ENCODE measurements around the gene VEZF1. TPM values are rescaled to one million over a fixed set of nuclear protein-coding genes. Genes with fewer than 3 reads are reported as not detected.
A peak's percentile ranks its signal among the peaks of the same experiment; 100 is the strongest.

The VEZF1 gene
- total and polyA plus RNA-seq, 2 of the 8 experiments (the other 6 are each of a cell fraction or from before 2014, with no cell fraction given) = 28.9 to 61.9 TPM

DNA sequence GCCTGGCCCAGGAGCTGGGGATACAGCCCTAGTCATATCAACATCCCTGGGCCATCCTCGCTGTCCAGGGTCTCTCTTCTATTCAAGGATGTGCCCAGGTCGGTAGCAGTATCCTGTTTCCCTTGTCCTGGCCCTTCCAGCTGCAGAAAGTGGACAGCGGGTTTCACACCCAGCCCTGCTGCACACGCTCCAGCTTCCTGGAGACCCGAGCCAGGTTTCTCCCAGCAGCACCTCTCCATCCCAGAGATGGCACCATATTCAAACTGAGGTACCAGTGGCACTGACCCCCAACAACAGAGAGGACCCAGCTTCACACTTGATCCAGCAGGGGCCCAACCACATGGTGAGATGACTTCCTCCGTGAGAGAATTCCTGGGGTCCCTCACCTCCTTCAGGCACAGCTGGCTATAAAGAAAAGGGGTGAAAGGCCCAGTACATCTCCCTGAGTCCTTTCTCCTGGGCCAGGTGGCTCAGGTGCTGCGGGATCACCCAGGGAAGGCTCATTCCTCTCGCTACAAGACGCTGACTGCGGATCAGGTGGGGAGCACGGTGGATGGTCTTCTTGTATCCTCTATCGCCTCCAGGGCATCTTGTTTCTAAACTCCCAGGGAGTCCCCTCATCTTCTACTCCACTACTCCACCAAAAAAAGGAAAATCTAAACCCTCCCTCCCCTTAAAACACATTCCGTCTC lies 34.2 kb downstream of the VEZF1 start:
- Histone ChIP-seq H3K27me3 (replicated peaks in 1 of 4; ENCODE audit: control insufficient read depth in 3 of 4, extremely low read depth in 1 of 4, insufficient read depth in 3 of 4, low read length in 3 of 4) (peaks cover 0 to 30% (median 20%) of the 10 kb centered on the region in 4 experiments; a peak in 6 of 7 replicates), H2BK15ac (ENCODE audit: low read length) (peak overlapping the region; percentile 98; the same call in 1 of the 2 replicates), H2AK5ac (ENCODE audit: low read depth, low read length) (peak overlapping the region; percentile 82), H3K23ac (ENCODE audit: insufficient read length) (no peak overlapping the region), H3K36me3 (ENCODE audit: control insufficient read depth in 2 of 4, insufficient read depth in 4 of 4, low read length in 3 of 4) (no peaks in the 10 kb centered on the region), H2BK5ac (ENCODE audit: low read depth, low read length) (peak overlapping the region; percentile 78; the same call in 1 of the 2 replicates), H3K4me3 (ENCODE audit: extremely low read depth in 1 of 4, insufficient read depth in 2 of 4, low read depth in 3 of 4, low read length in 4 of 4) (peak overlapping the region; percentile 32 to 86 (median 44); a peak in 6 of 8 replicates), H3K4me1 (replicated peaks in 1 of 4; ENCODE audit: control insufficient read depth in 3 of 4, insufficient read depth in 4 of 4, low read length in 3 of 4) (peaks cover 12 to 23% (median 14%) of the 10 kb centered on the region in 4 experiments), H2BK12ac (ENCODE audit: low read depth, low read length) (peak overlapping the region; percentile 90; the same call in 1 of the 2 replicates), H3K4me2 (ENCODE audit: insufficient read depth in 1 of 2, low read depth in 2 of 2, low read length in 2 of 2) (peak overlapping the region; percentile 69 to 80), H3K27ac (ENCODE audit: low read depth, low read length) (no peak overlapping the region), H3K79me2 (ENCODE audit: control insufficient read depth in 1 of 2, insufficient read depth in 2 of 2, low read length in 2 of 2) (no peaks in the 10 kb centered on the region), H3K23me2 (ENCODE audit: low read depth, low read length) (peaks cover 8% of the 10 kb centered on the region; the same call in 1 of the 2 replicates), H2AFZ (ENCODE audit: low read length) (no peak overlapping the region), H4K20me1 (replicated peaks in 1 of 2; ENCODE audit: control insufficient read depth in 1 of 2, insufficient read depth in 2 of 2, low read length in 2 of 2) (no peaks in the 10 kb centered on the region), H3K18ac (ENCODE audit: extremely low read depth, low read length) (peak overlapping the region; percentile 68), H4K91ac (replicated peaks; ENCODE audit: insufficient read length, low read length) (peak overlapping the region; percentile 66), H3K9me3 (ENCODE audit: insufficient read depth in 2 of 2, low read depth in 1 of 2, low read length in 1 of 2) (no peaks in the 10 kb centered on the region), H3K14ac (ENCODE audit: insufficient read length) (no peak overlapping the region), H3K79me1 (ENCODE audit: low read depth, low read length) (no peaks in the 10 kb centered on the region), H4K8ac (ENCODE audit: extremely low read depth, insufficient read depth, low read length) (no peak overlapping the region), H3K56ac (replicated peaks; ENCODE audit: insufficient read length, low read depth, low read length) (no peak overlapping the region), H2BK120ac (replicated peaks; ENCODE audit: low read depth, low read length) (peak overlapping the region; percentile 31), H2BK20ac (ENCODE audit: low read length) (0 out of 2 replicates have a peak overlapping the region, but pooled peaks have one; percentile 23), H3K4ac (replicated peaks; ENCODE audit: insufficient read length, low read depth, low read length) (peak overlapping the region; percentile 25), H4K5ac (ENCODE audit: insufficient read length, low read depth, low read length) (no peak overlapping the region), H3K9ac (replicated peaks in 1 of 4; ENCODE audit: extremely low read depth in 1 of 4, low read depth in 3 of 4, low read length in 3 of 4) (no peak overlapping the region)
- no peak for FAIRE-seq
- TF ChIP-seq CBX5 (IDR thresholded peaks at IDR 0.05; ENCODE audit: low read depth, low read length) (no peak), EGR1 (IDR thresholded peaks at IDR 0.05; ENCODE audit: borderline replicate concordance, low read depth, low read length) (no peak), SP4 (IDR thresholded peaks at IDR 0.05; ENCODE audit: low read length) (no peak), HDAC6 (IDR thresholded peaks at IDR 0.05; ENCODE audit: low read depth, low read length) (no peak)
- TF ChIP-seq, protein P1, sequence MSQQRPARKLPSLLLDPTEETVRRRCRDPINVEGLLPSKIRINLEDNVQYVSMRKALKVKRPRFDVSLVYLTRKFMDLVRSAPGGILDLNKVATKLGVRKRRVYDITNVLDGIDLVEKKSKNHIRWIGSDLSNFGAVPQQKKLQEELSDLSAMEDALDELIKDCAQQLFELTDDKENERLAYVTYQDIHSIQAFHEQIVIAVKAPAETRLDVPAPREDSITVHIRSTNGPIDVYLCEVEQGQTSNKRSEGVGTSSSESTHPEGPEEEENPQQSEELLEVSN (IDR thresholded peaks at IDR 0.05) = 0 out of 2 replicates have a peak, but pooled peaks have one; percentile 6
- DNase-seq (ENCODE audit: low read depth in 1 of 2, low spot score in 2 of 2) = no peak
- POLR2A ChIA-PET (ENCODE audit: partially characterized antibody) = interaction anchor here (0.8 to 3.6 kb wide), 16 partner anchors 12 to 92 kb away, joined by 3 to 18 read pairs (median 6); partner anchors contain the start of gene SRSF1
- WGBS, 2 experiments (ENCODE audit: extremely low coverage in 1 of 2, insufficient coverage in 1 of 2, insufficient read length in 1 of 2, insufficient replicate concordance in 2 of 2, low coverage in 1 of 2, low lambda C conversion rate in 2 of 2, missing lambda C conversion rate in 1 of 2) = 51% methylated on average over 13 of the region's 13 CpGs; no CpG with 5 or more reads in 1 of the 2 experiments
- CTCF ChIA-PET (ENCODE audit: partially characterized antibody) = interaction anchor here (0.8 to 13.5 kb wide), 23 partner anchors 10 to 95 kb away, joined by 3 to 162 read pairs (median 9); no protein-coding TSS in a partner anchor

Data from H1 (cell line).